ENCODE data around the gene HIPK2.

Gene HIPK2

DNA sequence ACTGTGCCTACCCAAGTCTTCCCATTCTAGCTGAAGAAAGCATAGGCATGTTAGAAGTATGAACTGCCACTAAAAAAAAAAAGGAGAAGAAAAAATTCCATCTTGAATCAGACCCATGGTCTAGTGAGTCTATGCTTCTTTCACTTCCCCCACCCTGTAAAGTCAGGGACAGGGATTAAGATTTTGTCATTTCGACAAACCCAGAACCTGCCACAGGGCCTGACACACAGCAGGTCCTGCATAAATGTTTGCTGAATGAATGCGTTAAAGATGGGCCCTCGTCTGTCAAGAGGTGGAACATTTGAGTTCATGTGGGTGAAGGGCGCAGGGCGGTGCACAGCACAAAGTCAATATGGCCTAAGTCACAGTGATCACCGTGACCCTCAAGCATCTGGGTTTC is 4.9 kb downstream of the HIPK2 start:
- Histone ChIP-seq H3K4me3 (ENCODE audit: low read length) (no peak overlapping the region), H3K4me1 (ENCODE audit: control insufficient read depth, low read depth, low read length) (no peaks in the 10 kb centered on the region)
- WGBS (ENCODE audit: extremely low coverage, insufficient coverage, low lambda C conversion rate): no CpG with 5 or more reads among the region's 6 CpGs

DNA sequence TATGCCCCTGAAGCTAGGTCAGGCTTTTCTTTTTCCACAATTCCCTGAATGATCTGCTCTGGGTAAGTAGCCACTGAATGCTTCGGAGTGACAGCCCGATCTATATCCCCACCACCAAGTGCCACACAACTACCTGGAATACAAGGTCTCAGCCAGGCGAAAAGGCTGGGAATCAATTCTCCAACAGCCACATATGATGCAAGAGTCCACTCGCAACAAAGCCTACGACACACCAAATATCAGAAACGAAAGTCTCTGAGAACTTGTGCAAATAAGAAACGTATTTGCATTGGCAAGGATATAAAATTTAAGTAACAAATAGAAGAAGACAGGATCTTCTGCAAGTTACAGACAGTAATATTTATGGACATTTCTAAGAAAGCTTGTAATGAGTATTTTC is 5.7 kb downstream of the HIPK2 start:
- Histone ChIP-seq H3K79me1 (ENCODE audit: low read length) (peaks cover 16% of the 10 kb centered on the region), H4K8ac (ENCODE audit: low read depth, low read length) (no peak overlapping the region), H3K27me3 (ENCODE audit: insufficient read depth, low read length, poor library complexity) (no peaks in the 10 kb centered on the region), H2AK5ac (ENCODE audit: low read length) (no peak overlapping the region), H3K4me2 (ENCODE audit: low read length) (no peak overlapping the region), H3K56ac (ENCODE audit: low read length) (no peak overlapping the region), H3K79me2 (ENCODE audit: control insufficient read depth, insufficient read depth, low read length) (no peaks in the 10 kb centered on the region), H3K27ac (ENCODE audit: low read depth, low read length) (no peak overlapping the region), H3K4ac (ENCODE audit: low read depth, low read length) (no peak overlapping the region), H2BK15ac (replicated peaks; ENCODE audit: low read depth) (no peak overlapping the region), H2BK5ac (ENCODE audit: low read length) (no peak overlapping the region), H3K18ac (ENCODE audit: low read length) (no peak overlapping the region), H3K23ac (ENCODE audit: low read length) (no peak overlapping the region), H3K4me1 (ENCODE audit: control insufficient read depth, low read depth, low read length) (no peaks in the 10 kb centered on the region), H4K5ac (ENCODE audit: low read length) (no peak overlapping the region), H2BK120ac (ENCODE audit: low read depth, low read length) (no peak overlapping the region), H3K36me3 (ENCODE audit: control insufficient read depth, insufficient read depth, low read length) (no peaks in the 10 kb centered on the region), H3K4me3 (ENCODE audit: low read length) (no peak overlapping the region), H3K9ac (ENCODE audit: low read length) (no peak overlapping the region)
- no CpG with 5 or more reads among the region's 7 CpGs for WGBS (ENCODE audit: extremely low coverage, insufficient coverage, low lambda C conversion rate)
- DNase-seq: no peak

More for the DNA sequence above, 4.9 kb downstream of the HIPK2 start:
- Histone ChIP-seq H2BK5ac (ENCODE audit: low read length) (no peak overlapping the region), H3K56ac (ENCODE audit: low read length) (no peak overlapping the region), H2AK5ac (ENCODE audit: low read length) (no peak overlapping the region), H3K27ac (ENCODE audit: low read depth, low read length) (no peak overlapping the region), H2BK120ac (ENCODE audit: low read depth, low read length) (no peak overlapping the region), H3K18ac (ENCODE audit: low read length) (no peak overlapping the region), H3K27me3 (ENCODE audit: insufficient read depth, low read length, poor library complexity) (no peaks in the 10 kb centered on the region), H4K5ac (ENCODE audit: low read length) (no peak overlapping the region), H3K36me3 (ENCODE audit: control insufficient read depth, insufficient read depth, low read length) (no peaks in the 10 kb centered on the region), H2BK15ac (replicated peaks; ENCODE audit: low read depth) (no peak overlapping the region), H3K79me2 (ENCODE audit: control insufficient read depth, insufficient read depth, low read length) (no peaks in the 10 kb centered on the region), H3K9ac (ENCODE audit: low read length) (no peak overlapping the region), H3K79me1 (ENCODE audit: low read length) (peaks cover 10% of the 10 kb centered on the region), H4K8ac (ENCODE audit: low read depth, low read length) (no peak overlapping the region), H3K4ac (ENCODE audit: low read depth, low read length) (no peak overlapping the region), H3K23ac (ENCODE audit: low read length) (no peak overlapping the region), H3K4me2 (ENCODE audit: low read length) (no peak overlapping the region)
- no peak for DNase-seq

GRCh38 chr7:139771001-139771956 is 6.5 kb downstream of the HIPK2 start:
- Histone ChIP-seq H2BK15ac (replicated peaks; ENCODE audit: low read depth) (no peak overlapping the region), H3K9ac (ENCODE audit: low read length) (no peak overlapping the region), H3K79me1 (ENCODE audit: low read length) (peaks cover 21% of the 10 kb centered on the region), H3K27me3 (ENCODE audit: insufficient read depth, low read length, poor library complexity) (no peaks in the 10 kb centered on the region), H3K36me3 (ENCODE audit: control insufficient read depth, insufficient read depth, low read length) (no peaks in the 10 kb centered on the region), H3K56ac (ENCODE audit: low read length) (no peak overlapping the region), H3K79me2 (ENCODE audit: control insufficient read depth, insufficient read depth, low read length) (no peaks in the 10 kb centered on the region), H4K5ac (ENCODE audit: low read length) (no peak overlapping the region), H4K8ac (ENCODE audit: low read depth, low read length) (no peak overlapping the region), H3K4me3 (ENCODE audit: low read length) (no peak overlapping the region), H3K4ac (ENCODE audit: low read depth, low read length) (no peak overlapping the region), H3K27ac (ENCODE audit: low read depth, low read length) (no peak overlapping the region), H3K23ac (ENCODE audit: low read length) (no peak overlapping the region), H3K4me1 (ENCODE audit: control insufficient read depth, low read depth, low read length) (no peaks in the 10 kb centered on the region), H2BK120ac (ENCODE audit: low read depth, low read length) (no peak overlapping the region), H2BK5ac (ENCODE audit: low read length) (no peak overlapping the region), H3K4me2 (ENCODE audit: low read length) (no peak overlapping the region), H2AK5ac (ENCODE audit: low read length) (no peak overlapping the region), H3K18ac (ENCODE audit: low read length) (no peak overlapping the region)
- no peak for DNase-seq
- WGBS (ENCODE audit: extremely low coverage, insufficient coverage, low lambda C conversion rate): no CpG with 5 or more reads among the region's 15 CpGs

DNA sequence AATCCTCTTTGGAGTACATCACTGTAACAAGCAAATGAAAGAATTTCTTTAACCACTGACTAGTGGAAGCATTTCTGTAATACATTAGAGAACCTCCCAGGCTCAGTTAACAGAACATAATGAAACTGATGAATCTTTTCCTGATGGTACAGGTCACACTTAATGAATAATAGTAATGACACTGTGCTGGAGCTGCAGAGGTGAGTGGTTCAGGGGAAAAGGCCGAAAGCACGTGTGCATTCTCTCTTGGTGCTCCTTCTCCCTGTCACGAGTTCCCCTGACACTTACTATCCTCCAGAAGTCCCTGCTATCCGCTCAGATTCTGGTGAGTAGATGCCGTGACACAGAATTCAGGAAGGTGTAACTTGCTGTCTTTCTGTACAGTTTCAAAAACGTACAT is 8.0 kb downstream of the HIPK2 start:
- H2BK120ac ChIP-seq (ENCODE audit: low read depth, low read length): no peak overlapping the region
- no peaks in the 10 kb centered on the region for H3K27me3 ChIP-seq (ENCODE audit: insufficient read depth, low read length, poor library complexity)
- no peak overlapping the region for H4K5ac ChIP-seq (ENCODE audit: low read length)
- H3K36me3 ChIP-seq (ENCODE audit: control insufficient read depth, insufficient read depth, low read length): no peaks in the 10 kb centered on the region
- H3K79me1 ChIP-seq (ENCODE audit: low read length): peaks cover 17% of the 10 kb centered on the region
- no peaks in the 10 kb centered on the region for H3K79me2 ChIP-seq (ENCODE audit: control insufficient read depth, insufficient read depth, low read length)
- no peak overlapping the region for H3K9ac ChIP-seq (ENCODE audit: low read length)
- no peak for DNase-seq
- no peak overlapping the region for H2AK5ac ChIP-seq (ENCODE audit: low read length)
- no peak overlapping the region for H3K4me3 ChIP-seq (ENCODE audit: low read length)
- no peak overlapping the region for H3K23ac ChIP-seq (ENCODE audit: low read length)
- no peak overlapping the region for H3K18ac ChIP-seq (ENCODE audit: low read length)
- WGBS (ENCODE audit: extremely low coverage, insufficient coverage, low lambda C conversion rate): no CpG with 5 or more reads among the region's 6 CpGs
- no peak overlapping the region for H3K4ac ChIP-seq (ENCODE audit: low read depth, low read length)
- no peak overlapping the region for H3K4me2 ChIP-seq (ENCODE audit: low read length)
- no peak overlapping the region for H2BK5ac ChIP-seq (ENCODE audit: low read length)
- no peaks in the 10 kb centered on the region for H3K4me1 ChIP-seq (ENCODE audit: control insufficient read depth, low read depth, low read length)
- no peak overlapping the region for H3K27ac ChIP-seq (ENCODE audit: low read depth, low read length)
- H2BK15ac ChIP-seq (replicated peaks; ENCODE audit: low read depth): no peak overlapping the region
- no peak overlapping the region for H4K8ac ChIP-seq (ENCODE audit: low read depth, low read length)
- H3K56ac ChIP-seq (ENCODE audit: low read length): no peak overlapping the region

DNA sequence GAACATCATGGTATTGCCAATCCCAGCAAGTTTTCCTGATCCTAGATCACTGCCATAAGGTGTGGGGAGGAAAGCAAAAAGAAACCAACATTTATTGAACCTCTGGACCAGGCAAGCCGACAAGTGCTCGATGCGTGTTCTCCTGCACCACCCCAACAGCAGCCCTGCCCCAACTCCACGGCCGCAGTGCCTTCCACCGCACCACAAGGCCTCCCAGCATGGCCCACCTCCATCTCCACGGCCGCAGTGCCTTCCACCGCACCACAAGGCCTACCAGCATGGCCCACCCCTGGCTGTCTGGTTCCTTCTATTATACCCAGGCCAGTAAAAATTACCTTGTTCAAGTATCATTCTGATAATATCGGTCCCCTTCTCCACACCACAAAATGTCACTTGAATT is 8.7 kb downstream of the HIPK2 start:
- Histone ChIP-seq H3K4me2 (ENCODE audit: low read length) (no peak overlapping the region), H3K23ac (ENCODE audit: low read length) (no peak overlapping the region), H3K27me3 (ENCODE audit: insufficient read depth, low read length, poor library complexity) (no peaks in the 10 kb centered on the region), H2BK15ac (replicated peaks; ENCODE audit: low read depth) (no peak overlapping the region), H3K27ac (ENCODE audit: low read depth, low read length) (no peak overlapping the region), H2BK120ac (ENCODE audit: low read depth, low read length) (no peak overlapping the region), H3K79me2 (ENCODE audit: control insufficient read depth, insufficient read depth, low read length) (no peaks in the 10 kb centered on the region), H3K56ac (ENCODE audit: low read length) (no peak overlapping the region), H3K9ac (ENCODE audit: low read length) (no peak overlapping the region), H3K4me1 (ENCODE audit: control insufficient read depth, low read depth, low read length) (no peaks in the 10 kb centered on the region), H4K8ac (ENCODE audit: low read depth, low read length) (no peak overlapping the region), H3K4me3 (ENCODE audit: low read length) (no peak overlapping the region), H2BK5ac (ENCODE audit: low read length) (no peak overlapping the region), H3K36me3 (ENCODE audit: control insufficient read depth, insufficient read depth, low read length) (no peaks in the 10 kb centered on the region), H4K5ac (ENCODE audit: low read length) (no peak overlapping the region), H3K4ac (ENCODE audit: low read depth, low read length) (no peak overlapping the region), H3K18ac (ENCODE audit: low read length) (no peak overlapping the region), H3K79me1 (ENCODE audit: low read length) (peaks cover 17% of the 10 kb centered on the region), H2AK5ac (ENCODE audit: low read length) (no peak overlapping the region)
- no peak for DNase-seq
- WGBS (ENCODE audit: extremely low coverage, insufficient coverage, low lambda C conversion rate): no CpG with 5 or more reads among the region's 10 CpGs
